ENCODE measurements around the gene ITPK1. TPM values are rescaled to one million over a fixed set of nuclear protein-coding genes. Genes with fewer than 3 reads are reported as not detected.

Gene ITPK1
- 17.1 and 19.0 TPM in 2 replicates for total RNA-seq

DNA sequence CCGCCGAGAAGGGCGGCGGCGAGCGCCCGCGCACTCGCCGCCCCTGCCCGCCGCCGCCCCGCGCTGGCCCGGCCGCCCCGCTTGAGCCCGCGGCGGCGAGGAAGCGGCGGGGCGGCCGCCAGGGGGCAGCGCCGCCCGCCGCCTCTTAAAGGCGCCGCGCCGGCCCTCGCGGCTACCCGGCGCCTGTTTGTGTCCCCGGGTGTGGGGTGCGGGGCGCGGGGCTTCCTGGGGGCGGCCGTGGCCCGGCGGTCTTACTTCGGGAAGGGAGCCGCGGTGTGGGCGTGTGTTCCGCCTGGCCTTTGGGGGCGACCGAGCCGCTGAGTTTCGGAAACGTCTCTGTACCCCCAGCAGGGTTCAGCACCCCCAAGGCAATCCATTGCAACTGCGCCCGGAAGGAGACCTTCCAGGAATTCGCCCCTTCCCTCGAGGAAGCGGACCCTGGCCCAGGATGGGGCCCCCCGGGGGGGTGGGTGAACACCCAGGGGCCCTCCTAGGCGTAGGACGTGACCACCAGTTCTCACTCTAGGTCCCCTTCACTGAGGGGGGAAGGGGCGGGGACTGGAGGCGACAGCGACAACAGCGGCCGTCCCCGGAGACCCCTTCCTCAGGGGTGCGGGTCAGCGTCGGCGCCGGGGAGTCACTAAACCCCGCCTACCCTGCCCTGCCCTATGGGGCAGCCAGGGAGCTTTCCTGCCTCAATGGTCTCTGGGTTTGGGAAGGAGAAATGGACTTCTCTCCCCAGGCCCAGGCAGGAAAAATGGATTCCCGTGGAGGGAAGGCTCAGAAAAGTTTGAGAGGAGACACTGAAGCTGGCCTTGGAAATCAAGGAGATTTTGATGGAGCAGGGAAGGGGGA is at the start of gene ITPK1:
TSS of gene ITPK1 (minus strand) at position 105 of the 855 bp plus-strand sequence. CDS start 762 bp downstream, outside the sequence.

DNA sequence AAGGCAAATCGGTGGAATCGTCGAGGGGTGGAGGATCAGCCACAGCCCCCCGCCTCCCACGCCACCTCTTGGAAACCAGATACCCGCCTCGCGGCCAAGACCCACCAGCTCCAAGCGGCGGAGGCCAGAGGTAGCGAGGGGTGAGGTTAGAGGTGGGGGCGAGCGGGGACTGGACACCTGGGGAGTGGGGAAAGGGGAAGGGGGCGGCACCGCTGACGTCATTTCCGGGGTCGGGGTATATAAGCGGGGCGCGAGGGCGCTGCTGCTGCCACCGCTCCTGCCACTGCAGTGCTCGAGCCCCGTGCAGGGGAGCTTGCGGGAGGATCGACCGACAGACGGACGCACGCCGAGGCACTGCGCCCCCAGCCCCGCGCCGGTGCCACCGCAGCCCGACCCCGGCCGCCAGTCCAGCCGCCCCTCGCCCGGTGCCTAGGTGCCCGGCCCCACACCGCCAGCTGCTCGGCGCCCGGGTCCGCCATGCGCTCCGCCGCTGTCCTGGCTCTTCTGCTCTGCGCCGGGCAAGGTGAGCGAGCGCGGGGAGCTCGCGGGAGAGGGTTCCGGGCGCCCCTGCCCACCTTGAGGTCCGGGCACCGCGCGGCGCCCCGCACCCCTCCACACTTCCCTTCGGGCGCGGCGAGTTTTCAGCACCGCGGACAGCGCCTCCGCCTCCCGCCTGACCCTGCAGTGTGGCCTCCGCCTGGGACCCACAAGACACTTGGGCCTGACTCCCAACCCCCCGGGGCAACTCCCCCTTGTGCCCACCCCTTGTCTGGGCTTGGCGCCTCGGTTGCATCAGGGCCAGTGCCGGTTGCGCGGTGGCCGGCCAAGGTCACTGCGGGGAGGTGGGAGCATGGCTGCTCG is 192.6 kb downstream of the ITPK1 start, which contains the start of gene CHGA:
TSS of gene CHGA (plus strand) at position 268 of the 861 bp plus-strand sequence. CDS start at position 478, 210 bp downstream.

Other genes with a start within 250 kb of the ITPK1 start
- not detected in 2 replicates for gene CHGA, start 192.8 kb downstream of the ITPK1 start, total RNA-seq
- gene MOAP1, start 69.0 kb upstream of the ITPK1 start, total RNA-seq, result 7.6 and 19.7 TPM in 2 replicates
- 5.4 and 9.8 TPM in 2 replicates for gene LYSET, start 69.4 kb upstream of the ITPK1 start, total RNA-seq
- gene GON7, start 91.1 kb upstream of the ITPK1 start, total RNA-seq, result 12.2 and 19.2 TPM in 2 replicates
- gene UBR7, start 91.3 kb upstream of the ITPK1 start, total RNA-seq, result 25.2 and 33.3 TPM in 2 replicates
- gene BTBD7, start 217.1 kb upstream of the ITPK1 start, total RNA-seq, result 12.9 and 17.7 TPM in 2 replicates
- not detected in 2 replicates for gene COX8C, start 231.3 kb upstream of the ITPK1 start, total RNA-seq